ENCODE measurements around the gene FAF2.

DNA sequence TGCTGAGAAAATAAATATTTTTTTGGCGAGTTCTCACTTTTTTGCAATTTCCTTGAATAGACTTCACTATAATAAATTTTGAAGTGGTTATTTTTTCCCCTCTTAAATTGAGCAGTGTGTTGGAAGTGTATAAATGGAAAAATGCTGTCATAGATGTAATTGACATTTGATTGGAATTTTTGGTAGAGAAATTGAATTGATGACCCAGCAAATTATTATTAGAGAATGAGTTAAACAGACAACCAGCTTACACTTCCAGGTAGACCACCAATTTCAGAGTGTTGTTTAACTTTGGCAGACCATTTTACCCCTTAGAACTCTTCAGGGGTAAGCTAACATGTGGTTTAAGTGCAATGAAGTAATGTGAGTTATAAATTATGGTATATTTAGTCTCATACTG, 1.9 kb downstream of the FAF2 start:
- TF ChIP-seq GATA3 (IDR thresholded peaks at IDR 0.05; ENCODE audit: low read depth, low read length) (no peak), GATA2 (IDR thresholded peaks at IDR 0.05; ENCODE audit: low read depth, low read length) (no peak)
